DMS 273 (cell line): Measurements from ENCODE around the gene ASZ1.

Experiments
- DNase-seq: peaks from one replicate; lab custom pipeline; 2025; ENCODE audit not compliant: unreplicated experiment; lab: John Stamatoyannopoulos, UW

The ASZ1 gene

GRCh38 chr7:117403737-117404136, 23.6 kb downstream of the ASZ1 start:
- DNase-seq, result no peak

GRCh38 chr7:117402109-117402508, 25.2 kb downstream of the ASZ1 start:
- DNase-seq, result no peak

- peak; percentile 20 for DNase-seq
These were observed 25.8 kb downstream of the ASZ1 start for GRCh38 chr7:117401293-117402002.

DNA sequence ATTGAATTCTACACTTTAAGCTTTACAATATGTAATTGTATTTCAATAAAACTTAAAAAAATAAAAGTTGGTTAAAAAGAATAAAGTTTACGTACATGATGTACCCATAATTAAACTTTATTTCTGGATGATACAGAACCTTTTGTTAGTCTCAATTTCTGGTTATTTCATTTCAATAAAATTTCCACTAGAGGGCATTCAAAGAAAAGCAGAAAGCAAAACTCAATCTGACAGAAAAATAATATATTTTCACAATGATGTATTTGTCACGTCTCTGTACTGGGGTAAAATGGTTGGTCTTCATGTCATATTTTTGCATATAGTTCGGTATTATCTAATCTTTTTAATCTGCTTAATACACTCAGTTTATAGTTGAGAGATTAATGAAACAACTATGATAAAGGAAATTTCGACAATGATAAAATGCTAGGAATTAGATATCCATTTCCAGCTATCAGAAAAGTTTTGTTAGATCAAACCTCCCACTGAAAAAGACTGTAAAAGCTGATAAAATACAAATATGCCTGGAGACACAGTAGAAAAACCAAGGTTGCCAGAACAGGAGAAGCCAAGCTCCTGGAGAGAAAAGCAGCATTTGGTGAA, 27.4 kb downstream of the ASZ1 start:
- peak; percentile 32 for DNase-seq

DNA sequence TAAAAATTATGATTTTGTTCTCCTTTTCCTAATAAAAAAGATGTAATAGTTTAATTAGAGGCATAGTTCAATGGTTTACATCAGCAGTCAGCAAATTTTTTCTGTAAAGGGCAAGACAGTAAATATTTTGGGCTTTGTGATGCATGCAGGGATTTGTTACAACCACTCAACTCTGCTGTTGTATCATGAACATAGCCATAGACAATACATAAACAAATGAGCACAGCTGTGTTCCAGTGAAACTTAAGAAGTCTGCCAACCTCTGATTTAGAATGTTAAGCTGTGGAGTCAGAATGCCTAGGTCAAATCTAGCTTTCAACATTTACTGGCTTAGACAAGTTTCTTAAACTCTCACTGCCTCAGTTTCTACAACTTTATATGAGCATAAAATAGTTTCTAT, 31.6 kb downstream of the ASZ1 start:
- no peak for DNase-seq

GRCh38 chr7:117393781-117394180, 33.5 kb downstream of the ASZ1 start:
- no peak for DNase-seq

DNA sequence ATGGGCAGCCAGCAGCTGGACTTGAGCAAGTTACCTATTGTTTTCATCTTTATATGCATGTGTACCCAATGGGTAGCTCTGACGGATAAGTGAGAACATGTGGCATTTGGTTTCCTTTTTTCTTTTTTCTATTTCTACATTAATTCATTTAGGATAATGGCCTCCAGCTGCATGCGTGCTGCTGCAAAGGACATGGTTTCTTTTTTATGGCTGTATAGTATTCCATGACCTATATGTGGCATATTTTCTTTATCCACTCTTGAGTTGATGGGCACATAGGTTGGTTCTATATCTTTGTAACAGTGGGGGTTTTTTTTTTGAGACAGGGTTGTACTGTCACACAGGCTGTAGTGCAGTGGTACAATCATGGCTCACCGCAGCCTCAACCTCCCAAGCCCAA, 37.4 kb downstream of the ASZ1 start:
- DNase-seq, result no peak

DNA sequence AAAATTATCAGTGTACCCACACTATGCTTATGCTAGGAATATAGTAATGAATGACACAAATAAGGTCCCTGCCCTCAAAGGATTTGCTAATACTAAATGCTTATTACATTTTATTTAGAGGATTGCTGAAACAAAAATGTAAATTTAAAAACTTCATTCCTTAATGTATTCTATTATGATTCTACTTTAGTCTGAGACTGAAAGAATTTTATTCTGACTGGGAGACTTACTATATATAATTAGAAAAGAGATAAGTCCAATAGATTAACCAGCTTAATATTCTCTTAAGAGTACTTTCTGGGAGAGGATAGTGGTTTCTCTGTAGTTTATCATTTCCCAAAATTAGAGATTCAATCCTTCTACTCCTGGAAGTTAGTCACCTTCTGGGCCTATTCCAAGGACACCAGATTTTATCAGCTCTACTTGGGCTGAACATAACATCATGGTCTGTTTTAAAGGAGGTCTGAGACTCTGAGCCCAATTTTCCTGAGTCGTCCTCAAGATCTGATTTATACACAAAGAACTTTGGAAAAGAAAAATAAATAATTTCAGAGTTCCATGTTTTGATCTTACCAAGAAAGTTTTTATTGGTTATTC, 41.1 kb downstream of the ASZ1 start:
- no peak for DNase-seq

DNA sequence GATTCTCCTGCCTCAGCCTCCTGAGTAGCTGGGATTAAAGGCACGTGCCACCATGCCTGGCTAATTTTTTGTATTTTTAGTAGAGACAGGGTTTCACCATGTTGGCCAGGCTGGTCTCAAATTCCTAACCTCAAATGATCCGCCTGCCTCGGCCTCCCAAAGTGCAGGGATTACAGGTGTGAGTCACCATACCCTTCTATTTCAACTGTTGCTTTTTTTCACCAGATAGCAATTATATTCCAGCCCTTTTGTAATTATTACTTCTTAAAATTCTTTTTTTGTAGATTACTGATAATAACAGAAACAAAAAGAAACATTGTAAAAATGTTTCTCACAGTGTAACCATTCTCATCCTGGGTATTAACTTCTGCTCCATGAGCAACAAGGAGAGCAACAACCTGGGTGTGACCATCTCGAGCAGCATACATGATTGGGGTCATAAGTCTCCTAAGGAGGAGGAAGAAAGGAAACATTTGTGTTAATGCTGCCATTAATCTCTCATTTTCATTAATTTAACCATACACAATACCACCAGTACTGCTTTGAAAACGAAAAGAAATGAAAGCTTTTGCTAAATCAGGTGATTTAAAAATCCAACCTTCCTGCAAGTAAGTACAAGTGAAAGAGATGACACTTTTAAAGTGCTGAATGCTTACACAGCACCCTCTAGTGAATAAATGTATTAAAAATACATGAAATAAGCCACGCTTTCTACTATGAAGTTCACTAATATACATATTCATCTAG, 41.8 kb downstream of the ASZ1 start:
- peak; percentile 60 for DNase-seq

- no peak for DNase-seq
These were observed 42.5 kb downstream of the ASZ1 start for GRCh38 chr7:117384688-117385362.

DNA sequence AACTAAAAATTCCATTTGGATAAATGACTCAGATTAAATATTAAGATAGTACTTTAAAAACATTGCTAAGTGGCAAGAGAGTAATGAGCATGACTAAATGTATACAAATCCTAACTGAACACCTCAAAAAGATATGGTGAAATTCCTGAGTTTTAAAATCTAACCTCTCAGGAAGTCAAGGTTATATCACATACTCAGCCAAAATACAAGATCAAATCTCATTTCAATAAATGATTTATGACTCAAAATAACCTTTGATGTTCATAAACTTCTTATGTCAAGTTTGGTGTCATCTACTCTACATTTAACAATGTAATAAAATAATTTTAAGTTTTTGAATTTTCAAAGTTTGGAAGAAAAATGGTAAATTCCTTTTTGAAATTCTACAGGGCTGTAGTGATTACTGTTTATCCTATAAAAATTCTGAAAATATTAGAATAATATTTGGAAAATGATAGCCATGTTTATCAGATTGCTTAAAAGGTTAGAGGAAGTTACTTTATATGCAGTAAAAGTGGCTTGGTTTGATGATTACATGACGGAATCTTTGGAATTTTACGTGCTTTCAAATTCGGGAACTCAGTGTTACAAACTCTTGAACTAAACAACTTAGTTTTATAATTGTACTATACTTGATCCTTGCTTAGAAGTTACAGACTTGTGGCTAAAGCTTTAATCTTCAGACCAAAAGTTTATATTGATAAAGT, 43.7 kb downstream of the ASZ1 start:
- DNase-seq, result no peak

DNA sequence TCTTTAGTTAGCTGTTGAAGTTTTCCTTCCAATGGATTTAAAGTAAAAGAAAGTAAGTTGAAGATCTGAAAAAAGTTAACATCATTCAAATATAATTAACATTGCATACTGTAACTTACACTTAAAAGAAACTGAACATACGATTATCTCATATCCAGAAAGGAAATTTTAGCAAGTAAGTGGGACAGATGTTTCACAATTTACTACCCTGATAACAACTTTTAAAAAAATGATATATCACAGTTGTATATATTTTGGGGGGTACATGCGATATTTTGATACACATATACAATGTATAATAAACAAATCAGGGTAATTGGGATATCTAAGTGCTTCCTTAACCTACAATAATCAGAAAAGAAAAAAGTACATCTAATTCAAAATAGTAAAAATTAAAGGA, 44.2 kb downstream of the ASZ1 start:
- DNase-seq, result no peak

- DNase-seq, result peak; percentile 18
These were observed 45.9 kb downstream of the ASZ1 start for GRCh38 chr7:117381362-117381761.

DNA sequence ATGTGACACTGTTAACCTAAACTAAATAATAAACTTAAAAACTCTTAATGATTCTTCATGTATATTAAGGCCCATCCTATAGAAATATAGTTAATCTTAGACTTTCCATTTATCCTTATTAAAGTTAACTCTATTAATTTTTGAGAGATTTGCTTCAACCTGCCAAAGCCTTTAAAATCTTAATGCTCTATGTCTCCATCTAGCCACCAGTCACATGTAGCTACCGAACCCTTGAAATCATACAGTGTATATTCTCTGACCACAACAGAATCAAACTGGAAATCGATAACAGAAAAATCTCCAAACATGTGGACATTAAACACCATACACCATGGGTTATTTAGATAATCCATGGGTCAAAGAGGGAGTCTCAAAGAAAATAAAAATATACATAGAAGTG, 51.9 kb downstream of the ASZ1 start:
- no peak for DNase-seq

DNA sequence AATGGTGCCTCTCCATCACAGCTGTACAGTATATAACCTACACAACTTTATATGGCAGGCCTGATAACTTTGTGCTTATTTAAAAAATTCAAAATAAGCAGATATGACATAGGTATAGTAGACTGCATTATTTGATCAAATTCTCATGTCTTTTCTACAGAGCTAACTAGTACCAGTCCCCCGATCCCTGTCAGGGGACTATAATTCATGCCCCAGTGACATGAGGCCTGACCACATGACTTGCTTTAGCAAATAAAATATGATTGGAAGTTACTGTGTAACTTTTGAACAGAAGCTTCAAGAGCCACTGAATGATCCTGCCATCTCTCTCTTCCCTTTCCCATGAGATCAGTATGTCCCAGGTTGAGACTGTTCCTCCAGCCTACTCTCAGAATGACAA, 55.2 kb downstream of the ASZ1 start:
- DNase-seq, result no peak

GRCh38 chr7:117364339-117365080, 62.8 kb downstream of the ASZ1 start:
- DNase-seq, result no peak

DNA sequence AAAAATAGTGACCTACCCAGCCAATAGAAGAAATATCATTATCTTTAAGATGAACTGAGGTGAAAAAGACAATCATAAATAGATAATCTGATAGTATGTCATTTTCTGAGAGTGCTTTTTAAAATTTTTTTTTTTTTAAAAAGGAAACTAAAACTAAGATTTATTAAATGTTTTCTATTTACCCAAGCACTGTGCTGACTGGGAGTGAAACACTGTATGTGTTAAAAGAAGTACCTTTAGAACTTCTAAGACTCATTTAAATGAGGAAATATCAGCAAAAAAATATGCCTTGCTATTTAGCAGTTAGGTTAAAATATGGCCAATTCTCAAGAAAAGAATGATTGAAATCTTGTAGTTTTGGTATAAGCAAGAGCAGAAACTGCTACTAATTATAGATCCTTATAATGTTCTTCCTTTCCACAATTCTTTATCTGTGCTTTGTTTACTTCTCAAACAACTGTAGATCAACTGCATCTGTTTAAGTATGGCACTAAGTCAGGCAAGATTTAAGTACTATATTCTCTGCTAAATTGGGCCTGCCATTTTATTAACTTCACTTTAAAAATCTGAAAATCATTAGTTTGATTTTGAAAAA, 64.9 kb downstream of the ASZ1 start:
- no peak for DNase-seq

DNA sequence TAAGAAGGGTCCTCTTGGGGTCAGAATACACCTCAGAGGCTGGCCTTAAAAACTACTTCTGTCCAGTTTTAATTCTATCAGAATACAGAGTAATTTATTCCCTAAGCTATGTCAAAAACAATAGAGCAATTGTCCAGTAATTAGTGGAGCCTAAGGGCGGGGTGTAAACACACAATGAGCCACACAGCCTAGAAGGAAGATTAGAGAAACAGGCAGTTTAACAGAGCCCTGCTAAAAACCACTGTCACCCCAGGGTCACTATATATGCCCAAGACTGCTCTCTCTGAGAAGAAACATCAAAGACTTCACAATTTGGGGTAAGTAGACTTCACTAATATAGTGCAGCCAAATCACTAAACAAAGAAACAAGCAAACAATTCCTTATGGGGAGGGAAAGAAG, 77.3 kb downstream of the ASZ1 start:
- DNase-seq, result no peak

DNA sequence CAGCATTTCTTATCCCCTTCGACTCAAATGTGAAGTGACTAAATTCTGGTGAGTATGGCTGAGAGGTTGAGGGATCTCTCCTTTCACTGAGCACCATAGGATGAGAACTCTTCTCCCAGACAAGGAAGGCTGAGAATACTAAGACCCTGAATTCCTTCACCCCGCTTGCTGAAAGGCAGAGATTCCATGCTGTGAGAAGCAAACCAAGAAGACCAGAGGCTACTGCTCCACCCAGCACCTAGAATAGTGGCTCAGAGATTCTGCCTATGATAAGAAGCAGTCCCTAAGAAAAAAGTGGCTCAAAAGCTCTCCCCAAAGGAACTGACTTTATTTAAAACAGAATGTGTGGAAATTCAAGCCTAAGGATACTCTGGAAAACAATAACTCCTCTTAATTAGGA, 77.7 kb downstream of the ASZ1 start:
- no peak for DNase-seq
